PC-3 (cell line): ENCODE results near the gene ZNF319. TPM values are rescaled to one million over a fixed set of nuclear protein-coding genes. Genes with fewer than 3 reads are reported as not detected.
A peak's percentile ranks its signal among the peaks of the same experiment; 100 is the strongest.

Experiments used
- ATAC-seq: fragments of 200-7000 bp; cut with Tn5 transposase; 2 replicates; pipeline ENCODE4 v1.9.1; 2020; ENCODE audit warnings: mild to moderate bottlenecking, moderate library complexity
- BruUV-seq: library from RNA; stranded (reverse); fragments of 400-500 nt; replicated peaks from 2 replicates; lab custom pipeline; 2021; lab: Mats Ljungman, UMichigan
- CTCF ChIA-PET: fragments of 300-600 bp; sonication (Branson Sonifier 250); formaldehyde crosslinking; loops from one replicate; lab custom pipeline; 2022; ENCODE audit warnings: antibody characterized with exemption; lab: Charles Lee
- POLR2A ChIA-PET: fragments of 300-600 bp; sonication (Branson Sonifier 250); formaldehyde crosslinking; loops from one replicate; lab custom pipeline; 2022; ENCODE audit warnings: antibody characterized with exemption; ENCODE audit not compliant: unreplicated experiment; lab: Charles Lee
- DNase-seq: peaks from one replicate; pipeline ENCODE4 v3.0.0-alpha.2; 2015
- H2AFZ ChIP-seq: fragments of 300-600 bp; sonication (generic); 2 replicates; pipeline ENCODE4 v1.6.0; 2016; ENCODE audit warnings: antibody characterized with exemption, low read length
- H3F3A ChIP-seq: fragments of 300-600 bp; sonication (generic); one replicate; pipeline ENCODE4 v1.6.0; 2017; ENCODE audit warnings: antibody characterized with exemption, low read length, control low read depth, mild to moderate bottlenecking; ENCODE audit not compliant: unreplicated experiment
- H3K27ac ChIP-seq: fragments of 300-600 bp; sonication (generic); 2 replicates; pipeline ENCODE4 v1.5.1; 2016; ENCODE audit warnings: mild to moderate bottlenecking, low read length
- H3K27me3 ChIP-seq: fragments of 300-600 bp; sonication (generic); 2 replicates; pipeline ENCODE4 v1.6.1; 2016; ENCODE audit warnings: low read length, mixed read lengths
- H3K36me3 ChIP-seq: fragments of 300-600 bp; sonication (generic); 2 replicates; pipeline ENCODE4 v1.6.1; 2016; ENCODE audit warnings: low read depth, mixed run types, low read length, mixed read lengths
- H3K4me1 ChIP-seq: fragments of 300-600 bp; sonication (generic); 2 replicates; pipeline ENCODE4 v1.5.1; 2016; ENCODE audit warnings: low read length; ENCODE audit not compliant: insufficient read depth
- H3K4me2 ChIP-seq: fragments of 300-600 bp; sonication (generic); 2 replicates; pipeline ENCODE4 v1.6.0; 2016; ENCODE audit warnings: low read length
- H3K4me3 ChIP-seq: fragments of 300-600 bp; sonication (generic); 2 replicates; pipeline ENCODE4 v1.5.1; 2016; ENCODE audit warnings: mild to moderate bottlenecking, low read length, mixed read lengths
- H3K79me2 ChIP-seq: fragments of 300-600 bp; sonication (generic); 2 replicates; pipeline ENCODE4 v1.6.1; 2017; ENCODE audit warnings: low read length, mixed read lengths
- H3K9ac ChIP-seq: fragments of 300-600 bp; sonication (generic); 2 replicates; pipeline ENCODE4 v1.6.0; 2016; ENCODE audit warnings: mild to moderate bottlenecking, low read length
- H3K9me2 ChIP-seq: fragments of 300-600 bp; sonication (generic); replicated peaks from 2 replicates; pipeline ENCODE4 v1.6.1; 2016; ENCODE audit warnings: mixed run types, low read length, mixed read lengths
- H3K9me3 ChIP-seq: fragments of 300-600 bp; sonication (generic); 2 replicates; pipeline ENCODE4 v1.6.1; 2016; ENCODE audit warnings: low read length, mixed read lengths
- H4K20me1 ChIP-seq: fragments of 300-600 bp; sonication (generic); 2 replicates; pipeline ENCODE4 v1.6.1; 2016; ENCODE audit warnings: low read length, mixed read lengths
- CTCF ChIP-seq: fragments of 300-600 bp; sonication (generic); conservative IDR thresholded peaks from 2 replicates; pipeline ENCODE4 v1.5.1; 2017; ENCODE audit warnings: antibody characterized with exemption, low read depth, mild to moderate bottlenecking, low read length
- EZH2 ChIP-seq: fragments of 300-600 bp; sonication (generic); IDR thresholded peaks from one replicate; pipeline ENCODE4 v1.6.1; 2017; ENCODE audit warnings: antibody characterized with exemption, mild to moderate bottlenecking, low read length; ENCODE audit not compliant: unreplicated experiment
- EZH2phosphoT487 ChIP-seq: fragments of 300-600 bp; sonication (generic); IDR thresholded peaks from 2 replicates; pipeline ENCODE4 v1.6.1; 2018; ENCODE audit warnings: mild to moderate bottlenecking, antibody characterized with exemption, low read length, borderline replicate concordance
- intact Hi-C: fragments of 100-400 bp; cut with micrococcal nuclease; formaldehyde crosslinking; loops from 2 replicates; pipeline ENCODE4 v1.9.0; 2023
- total RNA-seq: library from RNA; depleted of rRNA; stranded (reverse); fragments of >200 nt; gene quantifications from 2 replicates; pipeline ENCODE4 v1.2.3, GENCODE V29; 2014

ZNF319 gene
- total RNA-seq, 1 experiment from 2014 or later, result 2.2 TPM

- Histone ChIP-seq H3K9me2 (no peaks in the 10 kb centered on the region), H3K9ac (no peak overlapping the region), H3K4me2 (no peak overlapping the region), H3K27me3 (no peaks in the 10 kb centered on the region), H3K79me2 (no peaks in the 10 kb centered on the region), H2AFZ (no peak overlapping the region), H3K4me1 (peaks cover 15% of the 10 kb centered on the region), H3K4me3 (no peak overlapping the region), H3F3A (no peaks in the 10 kb centered on the region), H3K9me3 (no peaks in the 10 kb centered on the region), H3K27ac (no peak overlapping the region), H4K20me1 (no peaks in the 10 kb centered on the region), H3K36me3 (no peaks in the 10 kb centered on the region)
- ChIA-PET POLR2A (no interaction called here), CTCF (no interaction called here)
- DNase-seq (no peak), ATAC-seq (no peak)
- no TSS peak for BruUV-seq
- intact Hi-C loops, result no loop called here
- TF ChIP-seq EZH2phosphoT487 (no peak), CTCF (no peak), EZH2 (no peak)
Observed at GRCh38 chr16:57993897-57994296, 6.6 kb downstream of the ZNF319 start.

- ChIA-PET CTCF (no interaction called here), POLR2A (no interaction called here)
- Histone ChIP-seq H3K27me3 (no peaks in the 10 kb centered on the region), H3K36me3 (no peaks in the 10 kb centered on the region), H3K79me2 (no peaks in the 10 kb centered on the region), H3K4me3 (no peak overlapping the region), H3K9me2 (no peaks in the 10 kb centered on the region), H3K4me1 (peaks cover 10% of the 10 kb centered on the region), H3F3A (no peaks in the 10 kb centered on the region), H3K9me3 (no peaks in the 10 kb centered on the region), H3K27ac (peak overlapping the region; percentile 61), H3K4me2 (no peak overlapping the region), H3K9ac (no peak overlapping the region), H4K20me1 (no peaks in the 10 kb centered on the region), H2AFZ (no peak overlapping the region)
- BruUV-seq, result no TSS peak
- TF ChIP-seq CTCF (no peak), EZH2phosphoT487 (no peak), EZH2 (no peak)
- ATAC-seq (no peak), DNase-seq (no peak)
- intact Hi-C loops, result no loop called here
Observed at GRCh38 chr16:57993438-57993837, 7.0 kb downstream of the ZNF319 start.

- no TSS peak for BruUV-seq
- H3F3A ChIP-seq, result no peaks in the 10 kb centered on the region
- DNase-seq, result no peak
- H3K9ac ChIP-seq, result no peak overlapping the region
- H3K4me2 ChIP-seq, result no peak overlapping the region
- no peak for TF ChIP-seq CTCF
- TF ChIP-seq EZH2phosphoT487, result no peak
- no peak for TF ChIP-seq EZH2
- no peaks in the 10 kb centered on the region for H3K36me3 ChIP-seq
- intact Hi-C loops, result no loop called here
- CTCF ChIA-PET, result no interaction called here
- no peaks in the 10 kb centered on the region for H3K79me2 ChIP-seq
- H3K4me3 ChIP-seq, result no peak overlapping the region
- no peak for ATAC-seq
- H3K9me2 ChIP-seq, result no peaks in the 10 kb centered on the region
- no peaks in the 10 kb centered on the region for H3K27me3 ChIP-seq
- POLR2A ChIA-PET, result no interaction called here
- H2AFZ ChIP-seq, result no peak overlapping the region
- no peaks in the 10 kb centered on the region for H4K20me1 ChIP-seq
- H3K27ac ChIP-seq, result no peak overlapping the region
- H3K4me1 ChIP-seq, result peaks cover 6% of the 10 kb centered on the region
- no peaks in the 10 kb centered on the region for H3K9me3 ChIP-seq
Observed at GRCh38 chr16:57992084-57992483, 8.4 kb downstream of the ZNF319 start.
